ENCODE measurements around the gene PRELID1. TPM values are rescaled to one million over a fixed set of nuclear protein-coding genes. Genes with fewer than 3 reads are reported as not detected.

The PRELID1 gene
- total RNA-seq, 2 donors from 2014 or later: 157 to 165 TPM

DNA sequence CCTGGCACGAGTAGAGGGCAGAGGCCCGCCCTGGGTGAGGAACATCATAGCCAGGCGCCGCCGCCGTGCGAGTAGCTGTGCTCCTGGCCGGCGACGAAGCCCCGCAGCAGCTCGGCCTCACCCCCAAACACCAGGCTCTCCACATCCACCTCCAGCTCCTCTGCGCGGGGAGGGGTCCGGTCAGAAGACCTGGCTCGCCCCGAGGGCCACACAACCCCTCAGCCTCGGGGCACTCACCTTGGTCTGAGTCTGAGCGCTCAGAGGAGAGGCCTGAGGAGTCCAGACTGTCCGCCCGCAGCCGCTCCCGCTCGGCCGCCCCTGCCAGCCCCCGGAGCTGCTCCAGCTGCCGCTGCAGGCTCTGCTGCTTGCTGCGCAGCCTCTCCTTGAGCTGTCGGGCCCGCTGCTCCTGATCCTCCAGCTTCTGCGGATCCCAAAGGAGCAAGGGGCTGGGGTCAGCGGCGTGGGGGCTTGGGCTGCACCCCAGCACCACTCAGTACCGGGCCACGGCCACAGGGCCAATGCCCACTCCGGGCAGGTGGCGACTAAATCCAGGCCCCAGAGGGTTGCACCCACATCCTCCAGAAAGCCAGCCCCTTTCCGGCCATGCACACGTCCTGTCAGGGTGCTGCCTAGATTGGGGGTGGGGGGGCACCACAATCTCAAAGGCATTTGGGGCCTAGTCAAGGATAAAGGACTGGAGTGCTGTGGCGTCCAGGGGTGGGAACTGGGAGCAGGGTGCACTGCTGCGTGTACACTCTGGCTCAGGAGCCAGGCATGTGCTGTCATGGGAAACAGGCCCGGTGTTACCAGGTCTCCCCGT, 4.2 kb downstream of the PRELID1 start:
- H3K4me1 ChIP-seq (ENCODE audit: control insufficient read depth, insufficient read depth, low read length): peaks cover 5% of the 10 kb centered on the region
- no peaks in the 10 kb centered on the region for H3K27me3 ChIP-seq (ENCODE audit: control insufficient read depth, insufficient read depth, low read length, poor library complexity, severe bottlenecking)
- Mint-ChIP-seq H3K27me3 (ENCODE audit: insufficient read depth) (peaks cover 3% of the 10 kb centered on the region), H3K27ac (no peak overlapping the region), H3K9me3 (no peaks in the 10 kb centered on the region), H3K4me1 (peaks cover 18% of the 10 kb centered on the region), H3K4me3 (no peak overlapping the region), H3K36me3 (ENCODE audit: low read depth) (peaks cover 30% of the 10 kb centered on the region)
- no peak overlapping the region for H3K4me3 ChIP-seq (ENCODE audit: low read length)
- 94 to 97% methylated on average over 24 to 43 of the region's 43 CpGs for WGBS, 2 experiments (ENCODE audit: insufficient coverage in 1 of 2, insufficient read length in 1 of 2)
- no peaks in the 10 kb centered on the region for H3K9me3 ChIP-seq (ENCODE audit: control insufficient read depth, low read length)
- no peak overlapping the region for H3K9ac ChIP-seq (ENCODE audit: extremely low read depth, low read length, poor library complexity, severe bottlenecking)
- peaks cover 30% of the 10 kb centered on the region for H3K36me3 ChIP-seq (ENCODE audit: control insufficient read depth, insufficient read depth, low read length)
- TF ChIP-seq, protein P1, sequence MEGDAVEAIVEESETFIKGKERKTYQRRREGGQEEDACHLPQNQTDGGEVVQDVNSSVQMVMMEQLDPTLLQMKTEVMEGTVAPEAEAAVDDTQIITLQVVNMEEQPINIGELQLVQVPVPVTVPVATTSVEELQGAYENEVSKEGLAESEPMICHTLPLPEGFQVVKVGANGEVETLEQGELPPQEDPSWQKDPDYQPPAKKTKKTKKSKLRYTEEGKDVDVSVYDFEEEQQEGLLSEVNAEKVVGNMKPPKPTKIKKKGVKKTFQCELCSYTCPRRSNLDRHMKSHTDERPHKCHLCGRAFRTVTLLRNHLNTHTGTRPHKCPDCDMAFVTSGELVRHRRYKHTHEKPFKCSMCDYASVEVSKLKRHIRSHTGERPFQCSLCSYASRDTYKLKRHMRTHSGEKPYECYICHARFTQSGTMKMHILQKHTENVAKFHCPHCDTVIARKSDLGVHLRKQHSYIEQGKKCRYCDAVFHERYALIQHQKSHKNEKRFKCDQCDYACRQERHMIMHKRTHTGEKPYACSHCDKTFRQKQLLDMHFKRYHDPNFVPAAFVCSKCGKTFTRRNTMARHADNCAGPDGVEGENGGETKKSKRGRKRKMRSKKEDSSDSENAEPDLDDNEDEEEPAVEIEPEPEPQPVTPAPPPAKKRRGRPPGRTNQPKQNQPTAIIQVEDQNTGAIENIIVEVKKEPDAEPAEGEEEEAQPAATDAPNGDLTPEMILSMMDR (conservative IDR thresholded peaks at IDR 0.05): no peak
- DNase-seq: no peak
- H3K27ac ChIP-seq (ENCODE audit: low read depth, low read length): no peak overlapping the region

DNA sequence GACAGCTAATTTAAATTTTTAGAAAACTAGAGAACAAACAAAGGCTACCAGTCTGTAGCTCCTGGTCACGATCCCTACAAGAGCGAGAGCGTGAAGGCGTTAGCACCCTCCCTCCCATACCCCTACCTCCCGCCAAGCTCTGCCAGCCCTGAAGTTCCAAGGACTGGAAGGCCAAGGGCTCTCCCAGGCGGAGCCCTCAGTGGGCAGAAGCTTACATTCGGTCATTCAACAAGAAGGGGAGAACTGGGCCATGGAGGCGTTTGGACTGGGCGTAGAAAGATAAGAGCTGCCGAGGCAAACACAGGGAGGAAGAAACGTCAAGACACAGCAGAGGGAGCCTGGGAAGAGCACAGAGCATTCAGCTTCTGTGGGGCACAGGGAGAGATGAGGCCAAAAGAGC, 5.1 kb downstream of the PRELID1 start:
- DNase-seq: peak; percentile 43
- peaks cover 21% of the 10 kb centered on the region for H3K4me1 Mint-ChIP-seq
- H3K27ac Mint-ChIP-seq: peak overlapping the region; percentile 72
- 92 to 96% methylated on average over 8 to 11 of the region's 11 CpGs for WGBS, 2 experiments (ENCODE audit: insufficient coverage in 1 of 2, insufficient read length in 1 of 2)
- no peaks in the 10 kb centered on the region for H3K9me3 Mint-ChIP-seq
- Histone ChIP-seq H3K9ac (ENCODE audit: extremely low read depth, low read length, poor library complexity, severe bottlenecking) (no peak overlapping the region), H3K36me3 (ENCODE audit: control insufficient read depth, insufficient read depth, low read length) (peaks cover 30% of the 10 kb centered on the region), H3K27me3 (ENCODE audit: control insufficient read depth, insufficient read depth, low read length, poor library complexity, severe bottlenecking) (no peaks in the 10 kb centered on the region), H3K4me3 (ENCODE audit: low read length) (no peak overlapping the region), H3K4me1 (ENCODE audit: control insufficient read depth, insufficient read depth, low read length) (peaks cover 5% of the 10 kb centered on the region), H3K9me3 (ENCODE audit: control insufficient read depth, low read length) (no peaks in the 10 kb centered on the region), H3K27ac (ENCODE audit: low read depth, low read length) (no peak overlapping the region)
- H3K27me3 Mint-ChIP-seq (ENCODE audit: insufficient read depth): peaks cover 3% of the 10 kb centered on the region
- TF ChIP-seq, protein P1 (conservative IDR thresholded peaks at IDR 0.05): no peak
- no peak overlapping the region for H3K4me3 Mint-ChIP-seq
- H3K36me3 Mint-ChIP-seq (ENCODE audit: low read depth): peaks cover 30% of the 10 kb centered on the region

DNA sequence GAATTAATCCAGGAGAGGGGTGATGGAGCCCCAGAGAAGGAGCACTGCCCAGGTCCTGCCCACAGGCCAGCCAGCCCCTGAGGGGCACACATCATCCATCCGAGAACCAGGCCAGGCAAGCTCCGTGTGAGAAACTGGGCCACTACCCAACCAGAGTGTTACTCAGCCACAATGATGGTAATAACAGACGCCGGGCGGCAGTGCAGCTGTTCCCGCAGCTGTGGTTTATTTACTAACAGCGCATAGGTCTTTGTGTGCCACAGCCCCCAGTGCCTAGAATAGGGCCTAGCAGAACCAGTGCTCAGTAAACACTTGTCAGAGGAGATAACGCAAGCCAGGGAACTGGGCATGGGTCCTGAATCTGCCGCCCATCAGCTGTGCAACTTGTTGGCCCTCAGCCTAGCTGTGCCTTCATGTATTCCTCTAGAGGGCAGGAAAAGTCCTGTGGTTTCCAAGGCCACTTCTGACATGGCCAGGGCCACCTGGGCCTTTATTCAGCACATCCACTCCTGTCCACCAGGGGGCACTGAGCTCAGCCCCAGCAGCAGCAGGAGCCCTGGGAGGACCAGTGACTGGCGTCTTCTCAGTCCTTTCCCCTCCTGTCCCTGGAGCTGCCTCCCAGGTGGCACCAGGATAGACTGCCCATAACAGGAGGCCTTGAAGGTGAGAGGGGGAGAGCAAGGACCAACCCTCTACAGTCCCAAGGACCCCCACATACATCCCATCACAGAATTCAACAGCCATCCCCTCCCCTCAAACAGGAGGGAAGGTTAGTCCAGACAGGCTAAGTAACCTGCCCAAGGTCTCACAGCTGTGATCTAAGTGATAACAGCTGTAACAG, 6.0 kb downstream of the PRELID1 start:
- peaks cover 3% of the 10 kb centered on the region for H3K27me3 Mint-ChIP-seq (ENCODE audit: insufficient read depth)
- H3K9me3 Mint-ChIP-seq: no peaks in the 10 kb centered on the region
- Histone ChIP-seq H3K4me1 (ENCODE audit: control insufficient read depth, insufficient read depth, low read length) (peaks cover 3% of the 10 kb centered on the region), H3K27me3 (ENCODE audit: control insufficient read depth, insufficient read depth, low read length, poor library complexity, severe bottlenecking) (no peaks in the 10 kb centered on the region), H3K9ac (ENCODE audit: extremely low read depth, low read length, poor library complexity, severe bottlenecking) (no peak overlapping the region), H3K4me3 (ENCODE audit: low read length) (no peak overlapping the region), H3K9me3 (ENCODE audit: control insufficient read depth, low read length) (no peaks in the 10 kb centered on the region), H3K36me3 (ENCODE audit: control insufficient read depth, insufficient read depth, low read length) (peaks cover 30% of the 10 kb centered on the region), H3K27ac (ENCODE audit: low read depth, low read length) (no peak overlapping the region)
- peaks cover 15% of the 10 kb centered on the region for H3K4me1 Mint-ChIP-seq
- peak overlapping the region; percentile 66 for H3K27ac Mint-ChIP-seq
- peak; percentile 96 for DNase-seq
- peak overlapping the region; percentile 32 for H3K4me3 Mint-ChIP-seq
- 88 to 95% methylated on average over 7 to 10 of the region's 10 CpGs for WGBS, 2 experiments (ENCODE audit: insufficient coverage in 1 of 2, insufficient read length in 1 of 2)
- H3K36me3 Mint-ChIP-seq (ENCODE audit: low read depth): peaks cover 30% of the 10 kb centered on the region
- TF ChIP-seq, protein P1 (conservative IDR thresholded peaks at IDR 0.05): peak; percentile 96
